ENCODE results near the gene SLC8A2.

The SLC8A2 gene

GRCh38 chr19:47509973-47510372, 38.3 kb upstream of the SLC8A2 start:
- H3K4me3 ChIP-seq (ENCODE audit: low read depth, low read length): no peak overlapping the region
- no peak for TF ChIP-seq CTCF (IDR thresholded peaks at IDR 0.05; ENCODE audit: borderline replicate concordance, insufficient read depth, low read depth, low read length)

GRCh38 chr19:47509170-47509847, 37.6 kb upstream of the SLC8A2 start:
- no peak overlapping the region for H3K4me3 ChIP-seq (ENCODE audit: low read depth, low read length)
- no peak for TF ChIP-seq CTCF (IDR thresholded peaks at IDR 0.05; ENCODE audit: borderline replicate concordance, insufficient read depth, low read depth, low read length)

- no peak for TF ChIP-seq CTCF (IDR thresholded peaks at IDR 0.05; ENCODE audit: borderline replicate concordance, insufficient read depth, low read depth, low read length)
- H3K4me3 ChIP-seq (ENCODE audit: low read depth, low read length): no peak overlapping the region
Observed at GRCh38 chr19:47508721-47509120, 37.0 kb upstream of the SLC8A2 start.

DNA sequence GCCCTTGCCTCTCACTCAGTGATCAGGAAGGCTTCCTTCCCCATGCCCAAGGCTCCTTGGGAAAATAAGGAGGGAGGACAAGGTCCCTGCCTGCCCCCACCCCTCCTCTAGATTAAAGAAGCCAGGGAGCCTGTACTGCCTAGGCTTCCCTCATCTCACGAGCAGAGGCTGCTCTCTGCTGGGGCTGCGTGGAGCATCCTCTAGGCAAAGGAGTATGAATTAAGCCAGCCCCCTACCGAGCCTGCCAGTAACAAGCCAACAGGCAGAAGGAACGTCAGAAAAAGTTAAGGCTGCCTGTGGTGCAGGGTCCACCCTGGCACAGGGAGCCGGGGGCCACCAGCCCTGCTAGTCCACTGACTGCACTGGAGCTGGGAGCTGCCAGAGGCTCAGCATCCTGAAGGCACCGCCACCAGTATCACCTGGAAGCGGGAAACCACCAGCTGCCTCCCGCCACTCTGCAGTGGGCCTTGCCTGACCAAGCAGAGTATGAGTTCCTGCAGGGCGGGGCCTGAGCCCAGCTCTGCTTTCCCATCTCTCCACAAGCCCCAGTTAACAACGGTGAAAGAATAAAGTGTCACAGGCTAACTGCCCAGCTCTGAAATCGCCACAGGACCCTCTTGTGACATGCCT, 36.3 kb upstream of the SLC8A2 start:
- no peak for TF ChIP-seq CTCF (IDR thresholded peaks at IDR 0.05; ENCODE audit: borderline replicate concordance, insufficient read depth, low read depth, low read length)
- no peak overlapping the region for H3K4me3 ChIP-seq (ENCODE audit: low read depth, low read length)

- H3K4me3 ChIP-seq (ENCODE audit: low read depth, low read length): no peak overlapping the region
- no peak for TF ChIP-seq CTCF (IDR thresholded peaks at IDR 0.05; ENCODE audit: borderline replicate concordance, insufficient read depth, low read depth, low read length)
Observed at GRCh38 chr19:47507012-47507411, 35.3 kb upstream of the SLC8A2 start.

DNA sequence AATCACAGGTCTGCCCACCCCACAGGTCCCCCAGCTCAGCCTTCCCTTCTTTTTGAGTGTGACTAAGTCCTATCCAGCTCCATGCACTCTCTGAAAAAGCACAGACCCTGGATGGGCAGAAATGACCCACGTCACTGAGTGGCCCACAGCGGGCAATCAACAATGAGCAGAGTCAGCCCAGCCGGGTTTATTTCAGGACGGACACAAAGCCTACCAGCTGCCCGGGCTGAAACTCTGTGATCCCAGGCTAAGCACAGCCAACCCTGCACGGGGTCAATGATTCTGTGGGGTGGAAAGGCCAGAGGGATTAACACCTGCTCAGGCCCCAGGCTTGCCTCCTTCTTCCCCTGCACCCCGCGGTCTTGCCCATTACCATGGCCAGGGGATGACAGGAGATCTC, 34.8 kb upstream of the SLC8A2 start:
- TF ChIP-seq CTCF (IDR thresholded peaks at IDR 0.05; ENCODE audit: borderline replicate concordance, insufficient read depth, low read depth, low read length): no peak
- H3K4me3 ChIP-seq (ENCODE audit: low read depth, low read length): no peak overlapping the region

GRCh38 chr19:47505506-47505905, 33.8 kb upstream of the SLC8A2 start:
- no peak for TF ChIP-seq CTCF (IDR thresholded peaks at IDR 0.05; ENCODE audit: borderline replicate concordance, insufficient read depth, low read depth, low read length)

More at GRCh38 chr19:47505506-47505905, 33.8 kb upstream of the SLC8A2 start:
- no peak overlapping the region for H3K4me3 ChIP-seq (ENCODE audit: low read depth, low read length)

All from GM12875 (cell line).